ENCODE data around the gene MAN1A1.

The MAN1A1 gene

GRCh38 chr6:119347466-119348095 lies 2.0 kb downstream of the MAN1A1 start:
- no peak for DNase-seq (ENCODE audit: low read depth, low spot score)

DNA sequence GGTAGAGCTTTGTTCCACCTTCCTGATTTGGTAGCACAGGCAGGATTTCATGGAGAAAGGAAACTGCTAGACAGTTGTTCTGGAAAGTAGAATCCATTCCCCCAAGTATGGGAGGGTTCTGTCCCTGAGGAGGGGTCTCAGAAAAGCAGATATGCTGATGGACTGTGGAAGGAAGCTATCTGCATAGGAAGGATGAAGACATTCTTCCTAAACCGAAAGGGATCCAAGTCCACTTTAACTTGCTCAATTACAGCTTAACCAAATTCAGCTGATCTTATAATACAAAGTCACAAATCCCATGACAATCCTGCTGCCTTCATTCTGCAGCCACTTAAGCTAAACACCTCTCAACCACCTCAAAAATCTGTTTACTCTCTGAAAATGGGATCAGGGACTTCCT lies 2.6 kb downstream of the MAN1A1 start:
- no peak for DNase-seq (ENCODE audit: low read depth, low spot score)
- Histone ChIP-seq H3K9me3 (ENCODE audit: control insufficient read depth, insufficient read depth, low read length) (no peaks in the 10 kb centered on the region), H3K4me1 (ENCODE audit: control insufficient read depth, insufficient read depth, low read length) (peaks cover 3% of the 10 kb centered on the region; the same call in 1 of the 2 replicates), H3K27me3 (ENCODE audit: control insufficient read depth, insufficient read depth, low read length) (peaks cover 6% of the 10 kb centered on the region; the same call in 1 of the 2 replicates), H3K36me3 (ENCODE audit: control insufficient read depth, insufficient read depth, low read length) (no peaks in the 10 kb centered on the region), H3K4me3 (ENCODE audit: low read length) (no peak overlapping the region), H3K27ac (ENCODE audit: low read length) (no peak overlapping the region)
- no CpG with 5 or more reads among the region's 1 CpG for WGBS (ENCODE audit: insufficient coverage, insufficient read length)

More at GRCh38 chr6:119347466-119348095, 2.0 kb downstream of the MAN1A1 start:
- peaks cover 6% of the 10 kb centered on the region; the same call in 1 of the 2 replicates for H3K27me3 ChIP-seq (ENCODE audit: control insufficient read depth, insufficient read depth, low read length)
- no peak overlapping the region; the same call in 1 of the 2 replicates for H3K4me3 ChIP-seq (ENCODE audit: low read length)
- WGBS (ENCODE audit: insufficient coverage, insufficient read length) = no CpG with 5 or more reads among the region's 16 CpGs
- H3K36me3 ChIP-seq (ENCODE audit: control insufficient read depth, insufficient read depth, low read length) = no peaks in the 10 kb centered on the region
- peaks cover 3% of the 10 kb centered on the region; the same call in 1 of the 2 replicates for H3K4me1 ChIP-seq (ENCODE audit: control insufficient read depth, insufficient read depth, low read length)
- no peaks in the 10 kb centered on the region for H3K9me3 ChIP-seq (ENCODE audit: control insufficient read depth, insufficient read depth, low read length)
- H3K27ac ChIP-seq (ENCODE audit: low read length) = no peak overlapping the region

- H3K27ac ChIP-seq (ENCODE audit: low read length) = no peak overlapping the region
- no CpG with 5 or more reads among the region's 8 CpGs for WGBS (ENCODE audit: insufficient coverage, insufficient read length)
These were observed 3.1 kb downstream of the MAN1A1 start for GRCh38 chr6:119346450-119346849.

DNA sequence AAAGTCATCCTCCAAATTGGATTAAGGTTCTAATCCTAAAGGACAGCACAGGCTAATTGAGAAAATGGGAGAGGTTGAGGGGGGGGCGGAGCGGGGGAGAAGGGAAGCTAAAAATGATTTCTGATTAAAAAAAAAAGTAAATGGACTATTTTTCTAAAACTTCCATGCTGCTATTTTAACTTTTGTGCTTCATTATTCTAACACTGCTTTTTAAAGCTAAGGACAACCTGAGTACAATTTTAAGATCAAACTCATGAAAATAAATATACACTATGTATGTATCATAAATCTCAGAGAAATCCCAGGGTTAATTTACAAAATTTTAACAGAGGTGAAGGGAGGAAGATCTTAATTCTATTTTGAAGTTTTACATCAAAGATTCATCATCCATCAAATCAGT lies 4.4 kb downstream of the MAN1A1 start:
- no CpG with 5 or more reads among the region's 2 CpGs for WGBS (ENCODE audit: insufficient coverage, insufficient read length)
- no peak for DNase-seq (ENCODE audit: low read depth, low spot score)
- Histone ChIP-seq H3K36me3 (ENCODE audit: control insufficient read depth, insufficient read depth, low read length) (no peaks in the 10 kb centered on the region), H3K4me3 (ENCODE audit: low read length) (no peak overlapping the region), H3K27ac (ENCODE audit: low read length) (no peak overlapping the region), H3K4me1 (ENCODE audit: control insufficient read depth, insufficient read depth, low read length) (peaks cover 3% of the 10 kb centered on the region; the same call in 1 of the 2 replicates), H3K27me3 (ENCODE audit: control insufficient read depth, insufficient read depth, low read length) (peaks cover 6% of the 10 kb centered on the region; the same call in 1 of the 2 replicates), H3K9me3 (ENCODE audit: control insufficient read depth, insufficient read depth, low read length) (no peaks in the 10 kb centered on the region)

More at GRCh38 chr6:119346450-119346849, 3.1 kb downstream of the MAN1A1 start:
- DNase-seq (ENCODE audit: low read depth, low spot score) = no peak
- Histone ChIP-seq H3K36me3 (ENCODE audit: control insufficient read depth, insufficient read depth, low read length) (no peaks in the 10 kb centered on the region), H3K4me3 (ENCODE audit: low read length) (no peak overlapping the region), H3K4me1 (ENCODE audit: control insufficient read depth, insufficient read depth, low read length) (peaks cover 3% of the 10 kb centered on the region; the same call in 1 of the 2 replicates), H3K9me3 (ENCODE audit: control insufficient read depth, insufficient read depth, low read length) (no peaks in the 10 kb centered on the region), H3K27me3 (ENCODE audit: control insufficient read depth, insufficient read depth, low read length) (peaks cover 6% of the 10 kb centered on the region; the same call in 1 of the 2 replicates)

GRCh38 chr6:119344306-119344705 lies 5.3 kb downstream of the MAN1A1 start:
- H3K27ac ChIP-seq (ENCODE audit: low read length) = no peak overlapping the region
- peaks cover 3% of the 10 kb centered on the region; the same call in 1 of the 2 replicates for H3K4me1 ChIP-seq (ENCODE audit: control insufficient read depth, insufficient read depth, low read length)
- no peaks in the 10 kb centered on the region for H3K9me3 ChIP-seq (ENCODE audit: control insufficient read depth, insufficient read depth, low read length)
- H3K27me3 ChIP-seq (ENCODE audit: control insufficient read depth, insufficient read depth, low read length) = peaks cover 6% of the 10 kb centered on the region; the same call in 1 of the 2 replicates
- no CpG with 5 or more reads among the region's 1 CpG for WGBS (ENCODE audit: insufficient coverage, insufficient read length)
- no peaks in the 10 kb centered on the region for H3K36me3 ChIP-seq (ENCODE audit: control insufficient read depth, insufficient read depth, low read length)
- no peak for DNase-seq (ENCODE audit: low read depth, low spot score)
- H3K4me3 ChIP-seq (ENCODE audit: low read length) = no peak overlapping the region

DNA sequence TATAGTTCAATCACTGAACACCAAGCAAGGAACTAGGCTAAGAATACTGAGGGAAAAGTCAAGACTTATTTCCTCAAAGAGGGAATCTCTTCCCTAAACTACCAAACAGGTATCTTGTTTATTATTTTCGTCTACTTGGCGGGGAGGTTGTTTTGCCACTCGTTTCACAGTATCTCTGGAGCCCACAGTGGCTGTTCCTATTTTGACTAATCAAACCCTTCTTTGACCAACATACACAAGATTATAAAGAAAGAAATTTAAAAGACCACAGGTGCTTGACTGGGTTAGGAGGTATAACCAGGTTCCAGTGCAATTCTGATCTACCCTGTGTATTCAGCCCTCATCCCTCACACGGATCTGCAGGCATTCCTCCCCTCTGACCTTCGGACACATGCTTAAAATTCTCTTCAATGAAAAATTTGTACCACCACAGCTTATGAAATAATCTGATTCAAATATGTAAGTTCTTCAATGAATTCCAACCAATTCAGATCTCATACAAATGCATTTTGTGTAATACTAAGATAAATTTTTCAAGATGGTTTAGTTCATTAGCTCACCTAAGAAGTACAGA lies 5.9 kb downstream of the MAN1A1 start:
- WGBS (ENCODE audit: insufficient coverage, insufficient read length) = no CpG with 5 or more reads among the region's 5 CpGs
- no peak overlapping the region for H3K4me3 ChIP-seq (ENCODE audit: low read length)
- H3K4me1 ChIP-seq (ENCODE audit: control insufficient read depth, insufficient read depth, low read length) = peaks cover 3% of the 10 kb centered on the region; the same call in 1 of the 2 replicates
- no peak overlapping the region for H3K27ac ChIP-seq (ENCODE audit: low read length)
- H3K9me3 ChIP-seq (ENCODE audit: control insufficient read depth, insufficient read depth, low read length) = no peaks in the 10 kb centered on the region
- DNase-seq (ENCODE audit: low read depth, low spot score) = no peak
- H3K27me3 ChIP-seq (ENCODE audit: control insufficient read depth, insufficient read depth, low read length) = peaks cover 6% of the 10 kb centered on the region; the same call in 1 of the 2 replicates
- no peaks in the 10 kb centered on the region for H3K36me3 ChIP-seq (ENCODE audit: control insufficient read depth, insufficient read depth, low read length)

GRCh38 chr6:119343167-119343566 lies 6.4 kb downstream of the MAN1A1 start:
- H3K36me3 ChIP-seq (ENCODE audit: control insufficient read depth, insufficient read depth, low read length) = no peaks in the 10 kb centered on the region
- no peak overlapping the region for H3K27ac ChIP-seq (ENCODE audit: low read length)
- WGBS (ENCODE audit: insufficient coverage, insufficient read length) = no CpG with 5 or more reads among the region's 4 CpGs
- H3K4me3 ChIP-seq (ENCODE audit: low read length) = no peak overlapping the region
- DNase-seq (ENCODE audit: low read depth, low spot score) = no peak
- H3K27me3 ChIP-seq (ENCODE audit: control insufficient read depth, insufficient read depth, low read length) = peaks cover 6% of the 10 kb centered on the region; the same call in 1 of the 2 replicates
- peaks cover 3% of the 10 kb centered on the region; the same call in 1 of the 2 replicates for H3K4me1 ChIP-seq (ENCODE audit: control insufficient read depth, insufficient read depth, low read length)
- no peaks in the 10 kb centered on the region for H3K9me3 ChIP-seq (ENCODE audit: control insufficient read depth, insufficient read depth, low read length)

DNA sequence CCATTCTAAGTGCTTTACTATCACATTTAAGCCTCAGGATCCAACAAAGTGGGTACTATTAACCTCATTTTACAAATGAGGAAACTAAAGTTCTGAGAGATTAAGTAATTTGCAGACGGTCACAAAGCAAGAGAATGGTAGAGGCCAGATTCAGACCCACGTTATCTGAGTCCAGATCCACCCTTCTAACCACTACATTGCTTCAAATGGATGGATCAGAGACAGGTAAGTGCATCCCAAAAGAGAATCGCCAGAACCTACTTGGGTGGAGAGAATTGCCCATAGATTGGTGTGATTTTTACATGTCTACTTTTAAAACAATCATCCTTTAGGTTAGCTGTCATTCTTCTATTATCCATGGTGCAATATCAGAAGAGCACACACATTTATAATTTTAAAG lies 7.1 kb downstream of the MAN1A1 start:
- Histone ChIP-seq H3K4me1 (ENCODE audit: control insufficient read depth, insufficient read depth, low read length) (no peaks in the 10 kb centered on the region), H3K27ac (ENCODE audit: low read length) (no peak overlapping the region), H3K4me3 (ENCODE audit: low read length) (no peak overlapping the region), H3K36me3 (ENCODE audit: control insufficient read depth, insufficient read depth, low read length) (no peaks in the 10 kb centered on the region), H3K27me3 (ENCODE audit: control insufficient read depth, insufficient read depth, low read length) (no peaks in the 10 kb centered on the region), H3K9me3 (ENCODE audit: control insufficient read depth, insufficient read depth, low read length) (no peaks in the 10 kb centered on the region)
- DNase-seq (ENCODE audit: low read depth, low spot score) = no peak
- no CpG with 5 or more reads among the region's 3 CpGs for WGBS (ENCODE audit: insufficient coverage, insufficient read length)

DNA sequence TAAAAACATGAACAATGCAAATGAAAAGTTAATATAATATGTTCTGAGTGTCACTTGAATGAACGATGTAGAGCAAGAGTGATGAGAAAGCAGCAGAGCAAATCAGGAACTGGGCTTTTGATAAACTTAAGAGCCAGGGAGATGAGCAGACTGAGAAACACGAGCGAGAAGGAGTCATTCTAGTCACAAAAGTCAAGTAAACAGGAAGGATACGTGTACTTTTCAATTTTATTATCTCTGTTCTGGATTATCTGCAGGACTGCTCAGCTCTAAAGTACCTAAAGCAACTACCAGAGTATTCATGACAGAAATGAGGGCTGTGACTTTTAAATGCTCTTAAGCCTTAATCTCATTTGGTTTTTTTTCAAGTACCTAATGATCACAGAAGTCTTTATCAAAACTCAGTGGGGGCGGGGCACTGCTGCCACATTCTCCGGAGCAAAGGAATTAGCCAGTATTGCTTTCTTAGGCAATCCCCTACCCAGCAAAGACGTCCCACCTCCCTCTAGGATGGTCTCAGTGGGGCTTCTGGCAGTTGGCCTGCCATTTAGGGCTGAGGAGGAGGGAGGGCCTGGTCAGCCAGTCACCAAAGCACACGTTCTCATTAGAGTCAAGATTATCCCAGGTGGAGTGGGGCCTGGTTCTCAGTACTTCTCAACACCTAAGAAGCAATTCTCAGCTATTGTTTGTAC lies 8.6 kb downstream of the MAN1A1 start:
- WGBS (ENCODE audit: insufficient coverage, insufficient read length) = no CpG with 5 or more reads among the region's 8 CpGs
- no peaks in the 10 kb centered on the region for H3K36me3 ChIP-seq (ENCODE audit: control insufficient read depth, insufficient read depth, low read length)
- H3K27me3 ChIP-seq (ENCODE audit: control insufficient read depth, insufficient read depth, low read length) = no peaks in the 10 kb centered on the region
- H3K9me3 ChIP-seq (ENCODE audit: control insufficient read depth, insufficient read depth, low read length) = no peaks in the 10 kb centered on the region
- H3K27ac ChIP-seq (ENCODE audit: low read length) = no peak overlapping the region
- no peak overlapping the region for H3K4me3 ChIP-seq (ENCODE audit: low read length)
- H3K4me1 ChIP-seq (ENCODE audit: control insufficient read depth, insufficient read depth, low read length) = no peaks in the 10 kb centered on the region
- no peak for DNase-seq (ENCODE audit: low read depth, low spot score)

DNA sequence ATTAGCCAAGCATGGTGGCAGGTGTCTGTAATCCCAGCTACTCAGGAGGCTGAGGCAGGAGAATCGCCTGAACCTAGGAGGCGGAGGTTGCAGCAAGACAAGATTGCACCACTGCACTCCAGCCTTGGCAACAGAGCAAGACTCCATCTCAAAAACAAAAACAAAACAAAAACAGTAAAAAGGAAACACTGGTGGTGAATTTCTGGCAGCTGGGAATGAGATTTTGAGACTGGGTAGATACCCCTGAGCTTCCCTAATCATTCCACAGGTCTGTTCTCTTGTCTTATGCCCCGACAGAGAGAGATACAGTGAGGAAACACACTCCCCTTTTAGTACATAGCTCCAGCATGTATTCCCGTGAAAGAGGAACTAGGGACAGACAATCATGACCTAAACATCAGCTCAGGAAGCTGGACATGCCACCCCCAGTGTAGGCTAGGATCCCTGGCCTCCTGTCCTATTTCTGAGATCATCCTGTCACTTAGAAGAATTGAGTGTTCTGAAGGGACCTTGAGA lies 9.6 kb downstream of the MAN1A1 start:
- H3K4me3 ChIP-seq (ENCODE audit: low read length) = no peak overlapping the region
- DNase-seq (ENCODE audit: low read depth, low spot score) = no peak
- no peaks in the 10 kb centered on the region for H3K9me3 ChIP-seq (ENCODE audit: control insufficient read depth, insufficient read depth, low read length)
- no CpG with 5 or more reads among the region's 4 CpGs for WGBS (ENCODE audit: insufficient coverage, insufficient read length)
- H3K27me3 ChIP-seq (ENCODE audit: control insufficient read depth, insufficient read depth, low read length) = no peaks in the 10 kb centered on the region
- H3K27ac ChIP-seq (ENCODE audit: low read length) = no peak overlapping the region
- H3K36me3 ChIP-seq (ENCODE audit: control insufficient read depth, insufficient read depth, low read length) = no peaks in the 10 kb centered on the region
- no peaks in the 10 kb centered on the region for H3K4me1 ChIP-seq (ENCODE audit: control insufficient read depth, insufficient read depth, low read length)
